H1 (cell line): ENCODE results near the gene DSTYK. TPM values are rescaled to one million over a fixed set of nuclear protein-coding genes. Genes with fewer than 3 reads are reported as not detected.

Source experiments
- CTCF ChIA-PET: fragments of 300-600 bp; sonication (Branson Sonifier 250); formaldehyde crosslinking; loops from one replicate; lab custom pipeline; 2021; ENCODE audit not compliant: partially characterized antibody; lab: Charles Lee
- POLR2A ChIA-PET: fragments of 300-600 bp; sonication (Branson Sonifier 250); formaldehyde crosslinking; loops from one replicate; lab custom pipeline; 2021; ENCODE audit warnings: inconsistent platforms; ENCODE audit not compliant: partially characterized antibody; lab: Charles Lee
- DNase-seq, 2 experiments: peaks; one replicate each; pipeline versions ENCODE4 v3.0.0 to v3.0.0-alpha.2; 2010 to 2022; ENCODE audit warnings: low spot score in 2 of 2, low read depth in 1 of 2, mixed read lengths in 1 of 2
- FAIRE-seq: peaks from 2 replicates; lab custom pipeline; 2011; peaks lifted over from hg19 to GRCh38; lab: Jason Lieb, UNC
- H2AFZ ChIP-seq: 2 replicates; pipeline ENCODE4 v1.8.1; 2012; ENCODE audit warnings: low read length, inconsistent platforms
- H2AK5ac ChIP-seq: 2 replicates; pipeline ENCODE4 v1.6.1; 2013; ENCODE audit warnings: low read depth, low read length
- H2BK120ac ChIP-seq: replicated peaks from 2 replicates; pipeline ENCODE3; 2013; ENCODE audit warnings: low read depth, low read length, inconsistent platforms
- H2BK12ac ChIP-seq: 2 replicates; pipeline ENCODE4 v1.6.1; 2013; ENCODE audit warnings: low read depth, low read length
- H2BK15ac ChIP-seq: 2 replicates; pipeline ENCODE4 v1.6.1; 2013; ENCODE audit warnings: low read length
- H2BK20ac ChIP-seq: 2 replicates; pipeline ENCODE4 v1.6.1; 2013; ENCODE audit warnings: low read length
- H2BK5ac ChIP-seq: 2 replicates; pipeline ENCODE4 v1.6.1; 2013; ENCODE audit warnings: low read depth, low read length
- H3K14ac ChIP-seq: 2 replicates; pipeline ENCODE4 v1.6.1; 2013; ENCODE audit warnings: inconsistent platforms; ENCODE audit not compliant: insufficient read length
- H3K18ac ChIP-seq: 2 replicates; pipeline ENCODE4 v1.6.1; 2013; ENCODE audit warnings: low read length; ENCODE audit errors: extremely low read depth
- H3K23ac ChIP-seq: 2 replicates; pipeline ENCODE4 v1.6.1; 2013; ENCODE audit warnings: inconsistent platforms; ENCODE audit not compliant: insufficient read length
- H3K23me2 ChIP-seq: 2 replicates; pipeline ENCODE4 v1.6.1; 2013; ENCODE audit warnings: low read depth, low read length
- H3K27ac ChIP-seq: 2 replicates; pipeline ENCODE4 v1.6.1; 2011; ENCODE audit warnings: low read depth, low read length, inconsistent platforms
- H3K27me3 ChIP-seq, 4 experiments: replicated peaks in 1 of 4; 1 replicate in 1 of 4; 2 replicates in 3 of 4; pipeline versions ENCODE4 v1.6.1 to v1.8.1; 2011 to 2013; ENCODE audit warnings: low read length in 3 of 4, mild to moderate bottlenecking in 3 of 4, inconsistent platforms in 2 of 4, mixed read lengths in 2 of 4, moderate library complexity in 1 of 4; ENCODE audit not compliant: control insufficient read depth in 3 of 4, insufficient read depth in 3 of 4; ENCODE audit errors: extremely low read depth in 1 of 4
- H3K36me3 ChIP-seq, 4 experiments: 2 replicates each; pipeline versions ENCODE4 v1.6.1 to v1.8.1; 2011 to 2013; ENCODE audit warnings: mild to moderate bottlenecking in 4 of 4, low read length in 3 of 4, moderate library complexity in 2 of 4, control low read depth in 1 of 4, inconsistent platforms in 1 of 4; ENCODE audit not compliant: insufficient read depth in 4 of 4, control insufficient read depth in 2 of 4
- H3K4ac ChIP-seq: replicated peaks from 2 replicates; pipeline ENCODE3; 2013; ENCODE audit warnings: low read length, low read depth, mixed read lengths, inconsistent platforms; ENCODE audit not compliant: insufficient read length
- H3K4me1 ChIP-seq, 4 experiments: replicated peaks in 1 of 4; 1 replicate in 1 of 4; 2 replicates in 3 of 4; pipeline versions ENCODE4 v1.6.1 to v1.8.1; 2011 to 2013; ENCODE audit warnings: low read length in 3 of 4, inconsistent platforms in 2 of 4, mixed read lengths in 1 of 4; ENCODE audit not compliant: insufficient read depth in 4 of 4, control insufficient read depth in 3 of 4
- H3K4me2 ChIP-seq, 2 experiments: 2 replicates each; pipeline versions ENCODE4 v1.6.1 to v1.8.1; 2011 to 2013; ENCODE audit warnings: low read depth in 2 of 2, low read length in 2 of 2, control low read depth in 1 of 2, inconsistent platforms in 1 of 2, mild to moderate bottlenecking in 1 of 2; ENCODE audit not compliant: insufficient read depth in 1 of 2
- H3K4me3 ChIP-seq, 4 experiments: fragments of 200-600, 300-600 bp in 1 of 4; sonication (generic), shearing (Covaris generic), sonication (Bioruptor Twin) in 1 of 4; 2 replicates each; pipeline versions ENCODE4 v1.5.1 to v1.8.1; 2011 to 2016; ENCODE audit warnings: low read length in 4 of 4, low read depth in 3 of 4, control low read depth in 2 of 4, inconsistent platforms in 2 of 4, mild to moderate bottlenecking in 2 of 4, mixed read lengths in 1 of 4, moderate library complexity in 1 of 4; ENCODE audit not compliant: insufficient read depth in 2 of 4; ENCODE audit errors: extremely low read depth in 1 of 4
- H3K56ac ChIP-seq: replicated peaks from 2 replicates; pipeline ENCODE3; 2013; ENCODE audit warnings: low read depth, mild to moderate bottlenecking, mixed read lengths, low read length, inconsistent platforms; ENCODE audit not compliant: insufficient read length
- H3K79me1 ChIP-seq: 2 replicates; pipeline ENCODE4 v1.6.1; 2013; ENCODE audit warnings: low read depth, low read length, control low read depth
- H3K79me2 ChIP-seq, 2 experiments: 2 replicates each; pipeline versions ENCODE4 v1.6.1 to v1.8.1; 2012 to 2013; ENCODE audit warnings: low read length in 2 of 2, mild to moderate bottlenecking in 2 of 2, inconsistent platforms in 1 of 2; ENCODE audit not compliant: insufficient read depth in 2 of 2, control insufficient read depth in 1 of 2
- H3K9ac ChIP-seq, 4 experiments: replicated peaks in 1 of 4; 1 replicate in 1 of 4; 2 replicates in 3 of 4; pipeline versions ENCODE4 v1.6.1 to v1.8.1; 2011 to 2013; ENCODE audit warnings: low read depth in 3 of 4, low read length in 3 of 4, control low read depth in 2 of 4, mild to moderate bottlenecking in 2 of 4, moderate library complexity in 2 of 4, inconsistent platforms in 1 of 4; ENCODE audit errors: extremely low read depth in 1 of 4
- H3K9me3 ChIP-seq, 2 experiments: 2 replicates each; pipeline versions ENCODE4 v1.6.1 to v1.8.1; 2012 to 2013; ENCODE audit warnings: mild to moderate bottlenecking in 2 of 2, moderate library complexity in 2 of 2, control low read depth in 1 of 2, inconsistent platforms in 1 of 2, low read depth in 1 of 2, low read length in 1 of 2, mixed read lengths in 1 of 2; ENCODE audit not compliant: insufficient read depth in 2 of 2
- H4K20me1 ChIP-seq, 2 experiments: replicated peaks in 1 of 2; 2 replicates each; pipeline versions ENCODE3 to v1.8.1; 2011 to 2013; ENCODE audit warnings: inconsistent platforms in 2 of 2, low read length in 2 of 2, mild to moderate bottlenecking in 1 of 2; ENCODE audit not compliant: insufficient read depth in 2 of 2, control insufficient read depth in 1 of 2
- H4K5ac ChIP-seq: 2 replicates; pipeline ENCODE4 v1.6.1; 2013; ENCODE audit warnings: low read length, low read depth, mixed read lengths, inconsistent platforms; ENCODE audit not compliant: insufficient read length
- H4K8ac ChIP-seq: 2 replicates; pipeline ENCODE4 v1.8.0; 2013; ENCODE audit warnings: mild to moderate bottlenecking, moderate library complexity, low read length, inconsistent platforms; ENCODE audit not compliant: insufficient read depth; ENCODE audit errors: extremely low read depth
- H4K91ac ChIP-seq: replicated peaks from 2 replicates; pipeline ENCODE3; 2013; ENCODE audit warnings: low read length, mixed read lengths, inconsistent platforms; ENCODE audit not compliant: insufficient read length
- CBX5 ChIP-seq: fragments of 300-800, 300-1000 bp; sonication (generic); IDR thresholded peaks from 2 replicates; pipeline ENCODE4 v1.7.1; 2016; ENCODE audit warnings: antibody characterized with exemption, low read length, low read depth
- FOSL1 ChIP-seq: IDR thresholded peaks from 2 replicates; pipeline ENCODE4 v1.6.1; 2011; ENCODE audit warnings: mild to moderate bottlenecking, low read depth, low read length, moderate library complexity; ENCODE audit not compliant: insufficient read depth
- KDM1A ChIP-seq: fragments of 200-600, 300-600 bp; sonication (generic); IDR thresholded peaks from 2 replicates; pipeline ENCODE4 v1.7.1; 2016; ENCODE audit warnings: mild to moderate bottlenecking, low read length, borderline replicate concordance
- TEAD4 ChIP-seq: IDR thresholded peaks from 2 replicates; pipeline ENCODE4 v1.6.1; 2012; ENCODE audit warnings: low read depth, low read length, inconsistent platforms, mixed read lengths
- WGBS, 2 experiments: shearing (Covaris generic) in 1 of 2; methylation state at CpG; one replicate each; pipeline versions ENCODE4 v1.1.6 to v1.1.7; 2013 to 2015; ENCODE audit warnings: low lambda C conversion rate in 2 of 2, mixed read lengths in 2 of 2, inconsistent platforms in 1 of 2, low coverage in 1 of 2, missing lambda C conversion rate in 1 of 2; ENCODE audit not compliant: insufficient replicate concordance in 2 of 2, insufficient coverage in 1 of 2, insufficient read length in 1 of 2; ENCODE audit errors: extremely low coverage in 1 of 2, missing lambda C conversion rate in 1 of 2; 5-methylcytosine and 5-hydroxymethylcytosine counted together
- polyA plus RNA-seq, 7 experiments: library from polyadenylated mRNA; depleted of rRNA in 3 of 7; stranded (reverse) in 5 of 7; unstranded in 2 of 7; fragments of >200 nt in 5 of 7; fragments of 200-250 nt in 2 of 7; gene quantifications; 1 replicate in 5 of 7; 2 replicates in 1 of 7; 4 replicates in 1 of 7; pipeline versions ENCODE4 v1.2.1 to v1.2.3, GENCODE V29; 2011 to 2013; ENCODE audit warnings: missing spikeins in 2 of 7, mixed read lengths in 2 of 7
- total RNA-seq: library from RNA; stranded (reverse); fragmentation: NEBNext Ultra II Directional; extraction: Animal tissue kit (Norgen Biotek cat#: 25700); gene quantifications from 2 replicates; pipeline ENCODE4 v1.2.1, GENCODE V29; 2021

Gene DSTYK
- total and polyA plus RNA-seq, 2 of the 8 experiments (the other 6 are each of a cell fraction or from before 2014, with no cell fraction given): 2.7 to 8.5 TPM

- no peaks in the 10 kb centered on the region for H4K20me1 ChIP-seq
- no peak overlapping the region for H2AFZ ChIP-seq
- H3K4ac ChIP-seq: no peak overlapping the region
- no peak overlapping the region for H2BK15ac ChIP-seq
- no peak overlapping the region for H3K4me2 ChIP-seq
- H3K79me2 ChIP-seq: no peaks in the 10 kb centered on the region
- no peaks in the 10 kb centered on the region for H3K27me3 ChIP-seq
- no peak for FAIRE-seq
- no peak overlapping the region for H3K56ac ChIP-seq
- H3K18ac ChIP-seq: no peak overlapping the region
- no peak overlapping the region for H3K9ac ChIP-seq
- H3K4me3 ChIP-seq: no peak overlapping the region
- no peak overlapping the region for H2BK5ac ChIP-seq
- H3K79me1 ChIP-seq: no peaks in the 10 kb centered on the region
- no peak overlapping the region for H3K27ac ChIP-seq
- no peaks in the 10 kb centered on the region for H3K9me3 ChIP-seq
- peak overlapping the region; percentile 30; the same call in 1 of the 2 replicates for H4K8ac ChIP-seq
- POLR2A ChIA-PET: interaction anchor here (0.7 to 1.8 kb wide), 4 partner anchors 9 to 67 kb away, joined by 3 to 8 read pairs (median 4); partner anchors contain the start of gene TMCC2
- H2BK20ac ChIP-seq: no peak overlapping the region
- no peak overlapping the region for H3K23ac ChIP-seq
- no peak for DNase-seq
- CTCF ChIA-PET: interaction anchor here (1.3 to 40.8 kb wide), 4 partner anchors 4 to 106 kb away, joined by 3 to 1035 read pairs (median 520); partner anchors contain the start of gene TMCC2
- H4K5ac ChIP-seq: no peak overlapping the region
- no peaks in the 10 kb centered on the region for H3K23me2 ChIP-seq
- H3K4me1 ChIP-seq: peaks cover 0 to 6% (median 2%) of the 10 kb centered on the region in 4 experiments; a peak in 5 of 7 replicates
- no peak overlapping the region for H4K91ac ChIP-seq
- TF ChIP-seq FOSL1 (no peak), KDM1A (0 out of 2 replicates have a peak, but pooled peaks have one; percentile 35), TEAD4 (no peak), CBX5 (no peak)
- WGBS, 2 experiments: 84% methylated on average over 9 of the region's 9 CpGs; no CpG with 5 or more reads in 1 of the 2 experiments
- H2AK5ac ChIP-seq: no peak overlapping the region
- no peak overlapping the region for H2BK12ac ChIP-seq
- H3K36me3 ChIP-seq: peaks cover 0 to under 1% (median 0%) of the 10 kb centered on the region in 4 experiments; a peak in 1 of 8 replicates
- no peak overlapping the region for H2BK120ac ChIP-seq
- H3K14ac ChIP-seq: no peak overlapping the region
Observed at GRCh38 chr1:205247130-205247921, 35.8 kb upstream of the DSTYK start.
